Caco-2 (cell line): ENCODE measurements around the gene TMEM258. TPM values are rescaled to one million over a fixed set of nuclear protein-coding genes. Genes with fewer than 3 reads are reported as not detected.

Experiments
- BruUV-seq: library from RNA; stranded (reverse); fragments of 400-500 nt; replicated peaks from 2 replicates; lab custom pipeline; 2021; lab: Mats Ljungman, UMichigan
- CTCF ChIA-PET: fragments of 300-600 bp; sonication (Branson Sonifier 250); formaldehyde crosslinking; loops from one replicate; lab custom pipeline; 2022; ENCODE audit warnings: antibody characterized with exemption; lab: Charles Lee
- POLR2A ChIA-PET: fragments of 300-600 bp; sonication (Branson Sonifier 250); formaldehyde crosslinking; loops from one replicate; lab custom pipeline; 2022; ENCODE audit warnings: antibody characterized with exemption; lab: Charles Lee
- DNase-seq, 2 experiments: peaks; one replicate each; pipeline versions ENCODE4 v3.0.0 to v3.0.0-alpha.2; 2020 to 2022
- H3K27me3 ChIP-seq: replicated peaks from 2 replicates; pipeline ENCODE4 v1.6.0; 2011; ENCODE audit warnings: low read length; ENCODE audit not compliant: control insufficient read depth, insufficient read depth
- H3K36me3 ChIP-seq: 2 replicates; pipeline ENCODE4 v1.5.1; 2011; ENCODE audit warnings: low read length; ENCODE audit not compliant: control insufficient read depth, insufficient read depth
- H3K4me1 ChIP-seq: fragments of 250-450 bp; sonication (Bioruptor Pico); 2 replicates; pipeline ENCODE4 v1.5.1; 2020; ENCODE audit warnings: mild to moderate bottlenecking
- H3K4me3 ChIP-seq: 2 replicates; pipeline ENCODE4 v1.5.1; 2011; ENCODE audit warnings: low read depth, mild to moderate bottlenecking, control low read depth, low read length
- H3K9me3 ChIP-seq: fragments of 250-450 bp; sonication (Bioruptor Pico); 2 replicates; pipeline ENCODE4 v1.5.1; 2020; ENCODE audit warnings: mild to moderate bottlenecking, moderate library complexity
- H3K27ac Mint-ChIP-seq: one replicate; pipeline ENCODE4 v1.8.0; 2022; ENCODE audit warnings: mixed read lengths; ENCODE audit not compliant: unreplicated experiment
- H3K27me3 Mint-ChIP-seq: one replicate; pipeline ENCODE4 v1.8.0; 2022; ENCODE audit warnings: mixed read lengths; ENCODE audit not compliant: insufficient read depth, unreplicated experiment
- H3K36me3 Mint-ChIP-seq: one replicate; pipeline ENCODE4 v1.8.0; 2022; ENCODE audit warnings: mild to moderate bottlenecking, mixed read lengths; ENCODE audit not compliant: insufficient read depth, unreplicated experiment
- H3K4me1 Mint-ChIP-seq: one replicate; pipeline ENCODE4 v1.8.0; 2022; ENCODE audit warnings: low read depth, mixed read lengths; ENCODE audit not compliant: unreplicated experiment
- H3K4me3 Mint-ChIP-seq: one replicate; pipeline ENCODE4 v1.8.0; 2022; ENCODE audit warnings: mild to moderate bottlenecking, moderate library complexity, mixed read lengths; ENCODE audit not compliant: unreplicated experiment
- H3K9me3 Mint-ChIP-seq: one replicate; pipeline ENCODE4 v1.8.0; 2022; ENCODE audit warnings: mixed read lengths; ENCODE audit not compliant: unreplicated experiment
- CTCF ChIP-seq, 2 experiments: fragments of 200-600 bp in 1 of 2; IDR thresholded peaks; 1 replicate in 1 of 2; 2 replicates in 1 of 2; pipeline versions ENCODE4 v1.5.1 to v1.8.0; 2011 to 2022; ENCODE audit warnings: antibody characterized with exemption in 1 of 2, control low read depth in 1 of 2, inconsistent platforms in 1 of 2, low read depth in 1 of 2, low read length in 1 of 2, mild to moderate bottlenecking in 1 of 2, moderate library complexity in 1 of 2; ENCODE audit not compliant: insufficient read depth in 1 of 2, severe bottlenecking in 1 of 2, unreplicated experiment in 1 of 2
- intact Hi-C: fragments of 100-400 bp; cut with micrococcal nuclease; formaldehyde crosslinking; loops from one replicate; pipeline ENCODE4 v1.10.0; 2022; ENCODE audit not compliant: unreplicated experiment
- total RNA-seq: library from RNA; stranded (reverse); gene quantifications from 2 replicates; pipeline ENCODE4 v1.2.3, GENCODE V29; 2022

TMEM258 gene
- total RNA-seq, 1 experiment from 2014 or later, result 197 TPM

GRCh38 chr11:61797263-61797944 is 5.0 kb upstream of the TMEM258 start:
- peaks cover 20% of the 10 kb centered on the region for H3K4me1 Mint-ChIP-seq
- H3K9me3 Mint-ChIP-seq, result no peaks in the 10 kb centered on the region
- peaks cover 11% of the 10 kb centered on the region; the same call in 1 of the 2 replicates for H3K4me1 ChIP-seq
- H3K27ac Mint-ChIP-seq, result no peak overlapping the region
- TF ChIP-seq CTCF (IDR thresholded peaks at IDR 0.05; ENCODE audit: insufficient read depth in 1 of 2, low read depth in 1 of 2, low read length in 1 of 2, severe bottlenecking in 1 of 2, unreplicated experiment in 1 of 2), result peak; percentile 72 to 83
- ChIA-PET POLR2A (interaction anchor here (0.5 to 4.3 kb wide), 2 partner anchors 18 to 1093 kb away, joined by 3 to 30 read pairs; no protein-coding TSS in a partner anchor), CTCF (interaction anchor here (0.7 to 3.6 kb wide), 23 partner anchors 10 to 311 kb away, joined by 3 to 57 read pairs (median 5); partner anchors contain the start of genes BEST1 and FADS1)
- no peaks in the 10 kb centered on the region for H3K27me3 ChIP-seq
- H3K4me3 ChIP-seq, result no peak overlapping the region
- no TSS peak for BruUV-seq
- intact Hi-C loops, result loop anchor here (1.0 to 5.0 kb wide), 7 partner anchors 18 to 311 kb away; partner anchors contain the start of gene FADS3
- peaks cover 85% of the 10 kb centered on the region for H3K36me3 Mint-ChIP-seq
- no peaks in the 10 kb centered on the region for H3K36me3 ChIP-seq
- no peaks in the 10 kb centered on the region for H3K27me3 Mint-ChIP-seq
- H3K9me3 ChIP-seq, result no peaks in the 10 kb centered on the region
- no peak overlapping the region for H3K4me3 Mint-ChIP-seq
- peak; percentile 80 for DNase-seq

DNA sequence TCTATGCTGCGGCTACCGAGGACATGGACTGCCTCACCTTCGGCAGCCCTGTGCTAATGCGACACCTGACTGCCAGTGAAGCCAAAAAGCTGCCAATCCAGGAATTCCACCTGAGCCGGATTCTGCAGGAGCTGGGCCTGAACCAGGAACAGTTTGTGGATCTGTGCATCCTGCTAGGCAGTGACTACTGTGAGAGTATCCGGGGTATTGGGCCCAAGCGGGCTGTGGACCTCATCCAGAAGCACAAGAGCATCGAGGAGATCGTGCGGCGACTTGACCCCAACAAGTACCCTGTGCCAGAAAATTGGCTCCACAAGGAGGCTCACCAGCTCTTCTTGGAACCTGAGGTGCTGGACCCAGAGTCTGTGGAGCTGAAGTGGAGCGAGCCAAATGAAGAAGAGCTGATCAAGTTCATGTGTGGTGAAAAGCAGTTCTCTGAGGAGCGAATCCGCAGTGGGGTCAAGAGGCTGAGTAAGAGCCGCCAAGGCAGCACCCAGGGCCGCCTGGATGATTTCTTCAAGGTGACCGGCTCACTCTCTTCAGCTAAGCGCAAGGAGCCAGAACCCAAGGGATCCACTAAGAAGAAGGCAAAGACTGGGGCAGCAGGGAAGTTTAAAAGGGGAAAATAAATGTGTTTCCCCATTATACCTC is 3.6 kb upstream of the TMEM258 start:
- ChIA-PET CTCF (interaction anchor here (1.3 to 3.6 kb wide), 6 partner anchors 20 to 313 kb away, joined by 4 to 57 read pairs (median 18); partner anchors contain the start of gene FADS1), POLR2A (interaction anchor here (4.3 kb wide), 1 partner anchor 19 kb away, joined by 30 read pairs; no protein-coding TSS in a partner anchor)
- TF ChIP-seq CTCF (IDR thresholded peaks at IDR 0.05; ENCODE audit: insufficient read depth in 1 of 2, low read depth in 1 of 2, low read length in 1 of 2, severe bottlenecking in 1 of 2, unreplicated experiment in 1 of 2), result no peak
- Histone ChIP-seq H3K36me3 (no peaks in the 10 kb centered on the region), H3K4me3 (no peak overlapping the region), H3K9me3 (no peaks in the 10 kb centered on the region), H3K4me1 (peaks cover 11% of the 10 kb centered on the region; the same call in 1 of the 2 replicates), H3K27me3 (no peaks in the 10 kb centered on the region)
- DNase-seq, result no peak
- intact Hi-C loops, result loop anchor here (5.0 kb wide), 1 partner anchor 271 kb away; no protein-coding TSS in a partner anchor
- Mint-ChIP-seq H3K4me1 (peaks cover 20% of the 10 kb centered on the region), H3K9me3 (no peaks in the 10 kb centered on the region), H3K4me3 (no peak overlapping the region), H3K27ac (peak overlapping the region; percentile 21), H3K36me3 (peaks cover 86% of the 10 kb centered on the region), H3K27me3 (no peaks in the 10 kb centered on the region)
- BruUV-seq, result no TSS peak

DNA sequence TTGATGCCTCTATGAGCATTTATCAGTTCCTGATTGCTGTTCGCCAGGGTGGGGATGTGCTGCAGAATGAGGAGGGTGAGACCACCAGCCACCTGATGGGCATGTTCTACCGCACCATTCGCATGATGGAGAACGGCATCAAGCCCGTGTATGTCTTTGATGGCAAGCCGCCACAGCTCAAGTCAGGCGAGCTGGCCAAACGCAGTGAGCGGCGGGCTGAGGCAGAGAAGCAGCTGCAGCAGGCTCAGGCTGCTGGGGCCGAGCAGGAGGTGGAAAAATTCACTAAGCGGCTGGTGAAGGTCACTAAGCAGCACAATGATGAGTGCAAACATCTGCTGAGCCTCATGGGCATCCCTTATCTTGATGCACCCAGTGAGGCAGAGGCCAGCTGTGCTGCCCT is 3.1 kb upstream of the TMEM258 start:
- H3K4me1 ChIP-seq, result peaks cover 6% of the 10 kb centered on the region; the same call in 1 of the 2 replicates
- no TSS peak for BruUV-seq
- H3K36me3 Mint-ChIP-seq, result peaks cover 83% of the 10 kb centered on the region
- no peak for DNase-seq
- H3K9me3 ChIP-seq, result no peaks in the 10 kb centered on the region
- no peak overlapping the region for H3K27ac Mint-ChIP-seq
- H3K4me3 Mint-ChIP-seq, result no peak overlapping the region
- H3K27me3 Mint-ChIP-seq, result no peaks in the 10 kb centered on the region
- no peak for TF ChIP-seq CTCF (IDR thresholded peaks at IDR 0.05; ENCODE audit: insufficient read depth in 1 of 2, low read depth in 1 of 2, low read length in 1 of 2, severe bottlenecking in 1 of 2, unreplicated experiment in 1 of 2)
- POLR2A ChIA-PET, result interaction anchor here (4.3 kb wide), 1 partner anchor 20 kb away, joined by 30 read pairs; no protein-coding TSS in a partner anchor
- H3K4me1 Mint-ChIP-seq, result peaks cover 17% of the 10 kb centered on the region
- intact Hi-C loops, result loop anchor here (5.0 kb wide), 1 partner anchor 272 kb away; no protein-coding TSS in a partner anchor
- H3K4me3 ChIP-seq, result no peak overlapping the region
- CTCF ChIA-PET, result interaction anchor here (3.6 kb wide), 1 partner anchor 21 kb away, joined by 57 read pairs; the partner anchor contains the start of gene FADS1
- peaks cover under 1% of the 10 kb centered on the region; the same call in 1 of the 2 replicates for H3K36me3 ChIP-seq
- H3K27me3 ChIP-seq, result no peaks in the 10 kb centered on the region
- no peaks in the 10 kb centered on the region for H3K9me3 Mint-ChIP-seq
